Muscle layer of colon (tissue), 2 donors: ENCODE results near the gene AGR2.

Experiments used
- H3K27ac ChIP-seq: one replicate; pipeline ENCODE4 v1.7.0; 2013; ENCODE audit warnings: low read depth, mild to moderate bottlenecking, low read length, moderate library complexity
- H3K27me3 ChIP-seq, 2 donors: one replicate each; pipeline ENCODE4 v1.7.0; 2013; ENCODE audit warnings: low read length in 2 of 2, mild to moderate bottlenecking in 2 of 2; ENCODE audit not compliant: insufficient read depth in 2 of 2, control insufficient read depth in 1 of 2
- H3K36me3 ChIP-seq: one replicate; pipeline ENCODE4 v1.7.0; 2013; ENCODE audit warnings: mild to moderate bottlenecking, low read length; ENCODE audit not compliant: insufficient read depth
- H3K4me1 ChIP-seq: one replicate; pipeline ENCODE4 v1.7.0; 2013; ENCODE audit warnings: mild to moderate bottlenecking, low read length; ENCODE audit not compliant: insufficient read depth
- H3K4me3 ChIP-seq, 2 donors: one replicate each; pipeline ENCODE4 v1.7.0; 2013; ENCODE audit warnings: low read length in 2 of 2, low read depth in 1 of 2, mild to moderate bottlenecking in 1 of 2, moderate library complexity in 1 of 2
- H3K9ac ChIP-seq: one replicate; pipeline ENCODE4 v1.7.0; 2013; ENCODE audit warnings: low read length
- H3K9me3 ChIP-seq: one replicate; pipeline ENCODE4 v1.7.0; 2013; ENCODE audit warnings: mild to moderate bottlenecking, low read length
- donor health status: abdominal sarcoma.
- donor health status: Adenocarcinoma of cecum.

AGR2 gene

DNA sequence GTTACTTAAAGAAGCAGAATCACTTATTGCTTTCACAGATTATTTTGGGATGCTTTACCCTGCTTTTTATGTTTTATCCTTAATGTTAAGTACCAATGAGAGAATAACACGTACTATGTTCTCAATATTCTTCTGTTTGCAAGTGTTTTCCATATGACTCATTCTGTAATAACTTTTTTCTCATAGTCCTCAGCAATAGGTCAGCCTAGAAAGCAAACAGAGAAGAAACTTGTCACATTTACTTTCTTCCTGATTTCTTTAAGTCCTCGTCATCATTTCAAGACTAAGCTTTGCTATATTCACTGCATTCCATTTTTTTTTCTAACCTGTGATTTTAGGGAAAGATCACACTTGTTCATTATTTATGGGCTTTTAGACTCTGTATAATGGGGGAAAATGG lies 6.8 kb upstream of the AGR2 start:
- Histone ChIP-seq H3K4me1 (no peaks in the 10 kb centered on the region), H3K36me3 (no peaks in the 10 kb centered on the region), H3K4me3 (no peak overlapping the region), H3K27ac (no peak overlapping the region), H3K9ac (no peak overlapping the region), H3K27me3 (no peaks in the 10 kb centered on the region), H3K9me3 (no peaks in the 10 kb centered on the region)

DNA sequence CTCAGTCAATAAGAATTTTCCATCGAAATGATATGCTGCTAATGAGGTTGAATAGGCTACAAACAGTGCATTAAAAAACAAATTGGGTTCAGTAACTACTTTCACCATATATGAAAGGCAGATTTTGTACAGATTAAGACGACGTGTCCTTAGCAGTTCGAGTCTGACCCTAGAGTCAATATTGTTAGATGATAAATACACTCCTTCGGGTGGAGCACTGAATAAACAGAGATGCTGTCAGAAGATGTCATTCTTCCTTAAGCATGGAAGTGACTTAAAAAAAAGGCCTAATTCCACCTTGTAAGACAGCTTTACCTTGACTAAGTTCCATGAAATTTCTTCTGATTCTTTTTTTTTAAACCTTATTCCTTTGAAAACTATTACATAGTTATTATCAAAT lies 5.8 kb upstream of the AGR2 start:
- no peak overlapping the region for H3K9ac ChIP-seq
- H3K36me3 ChIP-seq = no peaks in the 10 kb centered on the region
- no peak overlapping the region for H3K4me3 ChIP-seq
- no peaks in the 10 kb centered on the region for H3K27me3 ChIP-seq
- H3K9me3 ChIP-seq = no peaks in the 10 kb centered on the region
- no peaks in the 10 kb centered on the region for H3K4me1 ChIP-seq
- H3K27ac ChIP-seq = no peak overlapping the region

DNA sequence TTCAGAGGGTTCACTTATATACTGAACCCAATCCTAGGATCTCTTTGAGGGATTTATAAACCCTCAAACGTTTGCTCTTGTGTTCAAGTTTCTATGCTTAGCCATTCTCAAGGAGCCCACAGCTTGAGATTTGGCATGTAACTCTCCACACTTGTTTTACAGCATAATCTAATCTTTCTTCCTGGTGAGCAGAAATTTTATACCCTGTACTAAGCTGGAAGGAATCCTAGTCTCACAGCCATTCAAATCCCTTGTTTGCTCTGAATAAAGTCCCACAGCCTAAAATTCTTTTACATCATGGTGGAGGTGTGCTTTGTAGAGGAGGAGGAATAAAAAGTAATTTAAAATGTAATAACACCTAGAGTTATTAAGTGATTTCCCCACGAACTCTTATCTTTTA lies 5.3 kb upstream of the AGR2 start:
- no peaks in the 10 kb centered on the region for H3K36me3 ChIP-seq
- no peak overlapping the region for H3K9ac ChIP-seq
- no peak overlapping the region for H3K27ac ChIP-seq
- no peaks in the 10 kb centered on the region for H3K9me3 ChIP-seq
- H3K27me3 ChIP-seq = no peaks in the 10 kb centered on the region
- no peaks in the 10 kb centered on the region for H3K4me1 ChIP-seq
- H3K4me3 ChIP-seq = no peak overlapping the region

DNA sequence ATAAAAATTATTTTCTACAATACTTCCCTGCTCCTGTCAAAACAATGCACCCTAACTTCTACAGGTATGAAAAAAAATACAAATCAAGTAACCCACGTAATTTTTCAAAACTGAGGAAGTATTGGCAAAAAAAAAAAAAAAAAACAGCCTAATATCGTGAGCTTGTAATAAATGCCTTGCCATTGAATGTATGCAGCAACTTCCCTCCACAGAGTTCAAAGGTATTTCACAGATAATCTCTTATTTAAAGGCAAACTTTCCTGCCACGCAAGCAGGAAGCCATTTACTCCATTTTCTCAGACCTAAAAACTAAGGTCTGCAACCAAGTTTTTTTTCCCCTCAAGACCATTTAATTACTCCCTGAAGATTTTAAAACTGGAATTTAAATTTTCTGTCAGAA lies 642 bp upstream of the AGR2 start:
- Histone ChIP-seq H3K9me3 (no peaks in the 10 kb centered on the region), H3K4me1 (no peaks in the 10 kb centered on the region), H3K4me3 (no peak overlapping the region), H3K27ac (no peak overlapping the region), H3K36me3 (no peaks in the 10 kb centered on the region), H3K9ac (no peak overlapping the region), H3K27me3 (no peaks in the 10 kb centered on the region)

DNA sequence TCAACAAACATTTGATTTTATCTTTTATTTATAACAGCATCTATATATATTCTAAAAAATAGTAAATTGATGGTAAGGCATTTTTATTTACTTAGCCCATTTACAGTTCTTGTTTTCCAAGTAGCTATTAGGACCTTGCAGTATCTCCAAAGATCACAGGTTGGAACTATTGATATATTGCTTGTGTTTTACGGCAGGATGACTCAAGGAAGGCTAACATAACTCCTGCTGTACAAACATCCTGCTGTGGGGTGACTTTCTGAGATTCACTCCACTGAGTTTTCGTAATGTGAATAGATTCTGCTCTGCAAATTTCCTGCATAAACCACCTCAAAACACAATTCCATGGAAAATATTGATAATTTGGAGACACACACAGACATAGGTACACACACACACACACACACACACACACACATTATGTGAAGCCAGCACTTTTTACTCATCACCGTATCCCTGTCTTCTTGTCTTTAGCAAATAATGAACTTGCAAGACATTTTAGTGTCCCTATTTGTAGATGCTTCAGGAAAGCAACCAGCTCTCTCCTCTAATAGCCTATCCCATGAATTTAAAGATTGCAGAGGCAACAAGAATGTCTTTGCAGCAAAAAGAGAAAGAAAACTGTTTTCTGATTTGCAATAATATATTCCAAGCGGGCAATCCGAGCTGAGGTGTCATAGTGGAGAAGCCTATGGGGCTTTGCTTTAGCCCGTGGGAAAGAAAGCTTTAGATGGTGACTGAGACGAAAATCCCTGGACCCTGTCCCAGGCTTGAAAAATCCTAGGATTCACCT lies 722 bp downstream of the AGR2 start:
- H3K4me3 ChIP-seq = no peak overlapping the region
- H3K27ac ChIP-seq = no peak overlapping the region
- no peaks in the 10 kb centered on the region for H3K27me3 ChIP-seq
- H3K4me1 ChIP-seq = no peaks in the 10 kb centered on the region
- no peaks in the 10 kb centered on the region for H3K9me3 ChIP-seq
- H3K9ac ChIP-seq = no peak overlapping the region
- no peaks in the 10 kb centered on the region for H3K36me3 ChIP-seq

DNA sequence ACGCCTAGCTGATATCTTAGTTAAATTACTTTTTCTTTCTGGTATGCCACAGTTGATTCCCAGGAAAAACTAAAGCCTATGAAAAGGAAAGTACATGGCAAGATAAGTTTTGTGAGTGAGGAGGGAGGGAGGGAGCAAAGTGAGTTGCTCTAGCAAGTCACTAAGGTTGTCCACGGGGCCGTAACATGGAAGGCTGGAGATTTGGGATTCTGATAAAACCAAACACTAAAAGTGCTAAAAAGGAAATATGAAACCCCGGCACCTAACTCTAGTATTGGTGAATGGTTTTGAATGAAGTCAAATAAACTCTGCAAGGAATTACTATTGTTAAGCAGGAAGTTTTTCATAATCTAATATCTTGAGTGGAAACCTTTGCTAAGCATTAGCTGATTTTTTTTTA lies 1.7 kb downstream of the AGR2 start:
- Histone ChIP-seq H3K9ac (no peak overlapping the region), H3K9me3 (no peaks in the 10 kb centered on the region), H3K4me3 (no peak overlapping the region), H3K27ac (no peak overlapping the region), H3K27me3 (no peaks in the 10 kb centered on the region), H3K4me1 (no peaks in the 10 kb centered on the region), H3K36me3 (no peaks in the 10 kb centered on the region)

DNA sequence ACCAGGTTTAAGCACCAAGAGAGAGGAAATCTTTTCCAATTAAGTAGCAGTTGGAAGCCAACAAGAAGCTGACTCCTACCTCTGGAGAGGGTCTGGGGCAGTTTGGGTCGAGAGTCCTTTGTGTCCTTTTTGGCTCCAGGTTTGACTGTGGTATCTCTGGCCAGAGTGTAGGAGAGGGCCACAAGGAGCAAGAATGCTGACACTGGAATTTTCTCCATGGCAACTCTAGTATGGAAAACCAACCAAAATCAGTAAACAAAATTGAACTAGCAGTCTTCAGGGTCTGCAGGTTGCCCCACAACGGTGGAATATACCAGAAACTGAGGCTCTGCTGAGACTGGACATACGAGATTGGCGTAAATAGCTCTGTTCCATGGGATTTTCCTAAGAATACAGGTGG lies 3.2 kb downstream of the AGR2 start:
- Histone ChIP-seq H3K9ac (no peak overlapping the region), H3K4me1 (no peaks in the 10 kb centered on the region), H3K4me3 (no peak overlapping the region), H3K27me3 (no peaks in the 10 kb centered on the region), H3K9me3 (no peaks in the 10 kb centered on the region), H3K36me3 (no peaks in the 10 kb centered on the region), H3K27ac (no peak overlapping the region)

DNA sequence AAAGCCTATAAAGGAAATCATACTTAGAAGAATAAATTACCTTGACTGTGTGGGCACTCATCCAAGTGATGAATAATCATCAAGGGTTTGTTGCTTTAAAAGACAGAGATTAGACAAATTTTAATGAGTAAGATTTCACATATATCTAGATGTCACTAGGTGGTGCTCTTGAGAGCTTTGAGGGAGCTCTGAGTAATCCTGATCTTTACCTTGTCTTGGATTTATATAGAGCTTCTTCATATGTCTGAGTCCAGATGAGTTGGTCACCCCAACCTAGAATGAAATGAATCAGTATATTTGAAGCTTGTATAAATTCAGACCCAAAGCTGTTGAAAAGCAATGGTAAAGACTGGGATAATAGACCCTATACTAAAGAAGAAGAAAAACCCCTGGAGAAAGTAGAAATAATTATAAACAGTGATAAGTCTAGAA lies 3.7 kb downstream of the AGR2 start:
- Histone ChIP-seq H3K4me1 (no peaks in the 10 kb centered on the region), H3K27ac (no peak overlapping the region), H3K36me3 (no peaks in the 10 kb centered on the region), H3K9me3 (no peaks in the 10 kb centered on the region), H3K4me3 (no peak overlapping the region), H3K9ac (no peak overlapping the region), H3K27me3 (no peaks in the 10 kb centered on the region)

DNA sequence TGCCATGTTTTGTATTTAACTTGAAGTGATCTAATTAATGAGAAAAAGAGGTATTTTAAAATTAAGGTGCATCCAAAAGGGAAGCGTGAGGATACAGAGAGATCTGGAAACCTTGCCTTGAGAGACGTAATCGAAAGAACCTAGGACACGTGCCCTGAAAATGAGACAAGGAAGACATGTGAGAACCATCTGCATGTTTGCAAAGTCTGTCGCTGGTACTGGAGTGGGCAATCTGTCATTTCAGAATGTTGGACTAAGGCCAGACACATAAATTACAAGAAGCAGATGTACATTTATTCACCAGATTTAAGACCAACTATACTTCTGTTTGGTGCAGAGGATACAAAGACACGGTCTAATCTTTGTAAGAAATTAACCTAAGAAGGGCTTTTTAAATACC lies 9.2 kb downstream of the AGR2 start:
- H3K27me3 ChIP-seq = no peaks in the 10 kb centered on the region
- H3K9ac ChIP-seq = no peak overlapping the region
- no peaks in the 10 kb centered on the region for H3K4me1 ChIP-seq
- no peaks in the 10 kb centered on the region for H3K36me3 ChIP-seq
- H3K4me3 ChIP-seq = no peak overlapping the region
- H3K9me3 ChIP-seq = no peaks in the 10 kb centered on the region
- H3K27ac ChIP-seq = no peak overlapping the region

DNA sequence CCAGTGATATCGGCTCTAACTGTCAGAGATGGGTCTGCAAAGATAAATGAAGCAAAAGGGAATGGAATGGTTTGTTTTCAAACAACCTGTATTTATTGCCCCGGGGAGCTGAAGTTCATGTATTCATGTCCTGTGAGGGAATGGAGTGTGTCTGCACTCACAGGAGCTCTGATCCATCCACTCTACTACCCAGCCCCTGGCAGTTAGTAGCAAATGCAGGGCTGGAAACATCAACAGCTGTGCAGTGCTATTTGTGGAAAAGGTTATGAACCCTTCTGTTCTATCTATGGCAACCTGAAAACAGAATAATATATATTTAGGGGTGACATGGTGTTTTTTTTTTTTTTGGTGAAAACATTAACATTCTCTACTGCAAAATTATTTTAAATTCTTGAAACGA lies 9.8 kb downstream of the AGR2 start:
- Histone ChIP-seq H3K4me3 (no peak overlapping the region), H3K9ac (no peak overlapping the region), H3K27me3 (no peaks in the 10 kb centered on the region), H3K27ac (no peak overlapping the region), H3K9me3 (no peaks in the 10 kb centered on the region), H3K4me1 (no peaks in the 10 kb centered on the region), H3K36me3 (no peaks in the 10 kb centered on the region)

DNA sequence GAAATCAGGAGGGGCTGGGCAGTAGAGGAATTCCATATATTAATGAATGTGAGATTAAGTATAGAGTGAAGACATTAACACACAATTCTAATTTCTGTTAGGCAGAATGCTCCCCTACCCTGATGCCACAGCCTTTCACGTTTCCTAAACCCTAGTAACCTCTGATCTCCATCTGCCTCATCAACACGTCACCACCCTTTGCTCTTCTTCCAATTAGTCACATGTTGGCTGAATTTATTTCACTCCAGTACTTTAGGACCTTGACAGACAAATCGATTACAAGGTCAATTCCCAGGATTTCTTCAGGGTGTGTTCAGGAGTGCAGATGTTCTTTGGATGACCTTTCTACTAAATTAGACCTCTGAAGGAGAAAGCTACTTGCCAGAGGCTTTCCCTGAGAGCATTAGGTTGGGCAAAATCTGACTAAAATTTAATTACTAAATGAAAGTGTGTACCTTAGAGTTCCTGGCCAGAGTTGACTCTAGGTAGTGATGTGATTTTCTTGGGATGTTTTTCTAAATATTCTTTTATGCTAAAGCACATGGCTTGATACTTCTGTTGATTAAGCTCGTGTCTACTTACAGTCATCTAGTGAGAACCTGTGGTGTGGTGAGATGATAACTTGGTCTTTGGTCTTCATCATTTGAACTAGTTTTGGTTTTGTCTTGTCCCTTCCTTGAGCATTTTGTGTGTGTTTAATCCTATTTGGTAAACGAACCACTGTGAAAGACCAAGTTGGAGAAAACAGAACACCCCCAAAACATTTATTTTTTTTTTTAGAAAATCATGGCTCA lies 12.7 kb downstream of the AGR2 start:
- Histone ChIP-seq H3K9ac (no peak overlapping the region), H3K27me3 (no peaks in the 10 kb centered on the region), H3K27ac (no peak overlapping the region), H3K36me3 (no peaks in the 10 kb centered on the region), H3K4me1 (no peaks in the 10 kb centered on the region), H3K4me3 (no peak overlapping the region), H3K9me3 (no peaks in the 10 kb centered on the region)

DNA sequence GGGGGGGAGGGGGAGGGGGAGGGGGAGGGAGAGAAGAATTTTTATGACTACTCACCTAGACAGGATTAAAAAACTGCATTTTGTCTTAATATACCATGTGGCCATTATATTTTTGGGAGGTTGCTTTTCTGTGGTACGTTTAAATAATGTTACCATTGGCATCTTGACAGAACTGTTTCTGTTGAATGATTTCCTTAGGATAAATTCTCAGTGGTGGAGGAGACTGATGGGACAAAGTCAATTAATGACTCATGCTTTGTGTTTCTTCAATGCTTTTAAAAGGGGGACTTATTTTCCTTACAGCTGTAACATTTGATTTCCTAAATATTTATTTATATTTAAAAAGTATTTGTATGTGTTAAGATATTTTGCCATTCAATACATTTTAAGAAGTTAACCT lies 13.7 kb downstream of the AGR2 start:
- Histone ChIP-seq H3K27ac (no peak overlapping the region), H3K27me3 (no peaks in the 10 kb centered on the region), H3K4me1 (no peaks in the 10 kb centered on the region), H3K36me3 (no peaks in the 10 kb centered on the region), H3K9ac (no peak overlapping the region), H3K9me3 (no peaks in the 10 kb centered on the region), H3K4me3 (no peak overlapping the region)
